Heart right ventricle (tissue), 16 donors: ENCODE data around the gene FAM47E. TPM values are rescaled to one million over a fixed set of nuclear protein-coding genes. Genes with fewer than 3 reads are reported as not detected.

Experiments
- ATAC-seq, 8 donors: fragments of 200-7000 bp; cut with Tn5 transposase; one replicate each; pipeline ENCODE4 v1.9.1; 2020; ENCODE audit warnings: mild to moderate bottlenecking in 8 of 8, moderate library complexity in 8 of 8, moderate number of reproducible peaks in 1 of 8
- DNase-seq, 2 donors: peaks; one replicate each; pipeline ENCODE4 v3.0.0-alpha.2; 2020
- H3K27ac ChIP-seq, 10 donors: fragments of 200-600 bp; sonication (generic) in 2 of 10; one replicate each; pipeline versions ENCODE4 v1.5.0 to v1.8.0; 2020 to 2022; ENCODE audit warnings: mild to moderate bottlenecking in 3 of 10
- H3K27me3 ChIP-seq, 7 donors: fragments of 200-600 bp; one replicate each; pipeline ENCODE4 v1.8.0; 2021 to 2022; ENCODE audit warnings: mild to moderate bottlenecking in 2 of 7
- H3K36me3 ChIP-seq, 9 donors: fragments of 200-600 bp; sonication (generic) in 1 of 9; one replicate each; pipeline versions ENCODE4 v1.5.0 to v1.8.0; 2020 to 2022; ENCODE audit warnings: mild to moderate bottlenecking in 2 of 9
- H3K4me1 ChIP-seq, 9 donors: fragments of 200-600 bp; sonication (generic) in 1 of 9; one replicate each; pipeline versions ENCODE4 v1.5.0 to v1.8.0; 2020 to 2022; ENCODE audit warnings: mild to moderate bottlenecking in 4 of 9
- H3K4me3 ChIP-seq, 10 donors: fragments of 200-600 bp; sonication (generic) in 2 of 10; one replicate each; pipeline versions ENCODE4 v1.5.0 to v1.8.0; 2020 to 2022; ENCODE audit warnings: mild to moderate bottlenecking in 7 of 10, moderate library complexity in 2 of 10
- H3K9me3 ChIP-seq, 11 donors: fragments of 200-600 bp in 10 of 11; sonication (generic) in 2 of 11; one replicate each; pipeline versions ENCODE4 v1.5.0 to v1.8.0; 2013 to 2022; ENCODE audit warnings: mild to moderate bottlenecking in 2 of 11, control low read depth in 1 of 11, moderate library complexity in 1 of 11
- CTCF ChIP-seq, 9 donors: fragments of 200-600 bp; sonication (generic) in 2 of 9; IDR thresholded peaks; one replicate each; pipeline versions ENCODE4 v1.5.0 to v1.8.0; 2021 to 2022; ENCODE audit warnings: antibody characterized with exemption in 9 of 9, mild to moderate bottlenecking in 5 of 9, moderate library complexity in 1 of 9
- WGBS, 2 donors: extraction: QIAGEN DNeasy Blood & Tissue Kit; methylation state at CpG; one replicate each; pipeline ENCODE4 v1.1.7; 2013; ENCODE audit warnings: inconsistent platforms in 1 of 2; 5-methylcytosine and 5-hydroxymethylcytosine counted together
- intact Hi-C, 10 donors: fragments of 100-400 bp; cut with DNase I; formaldehyde crosslinking; loops; one replicate each; pipeline versions ENCODE4 v1.11.1 to v1.14.2; 2022
- polyA plus RNA-seq, 2 donors: library from polyadenylated mRNA; stranded (reverse); fragments of 200-250 nt; gene quantifications; one replicate each; pipeline ENCODE4 v1.2.3, GENCODE V29; 2013
- total RNA-seq, 10 donors: library from RNA; stranded (reverse); fragmentation: NEBNext Ultra II Directional in 3 of 10; extraction: Animal tissue kit (Norgen Biotek cat#: 25700) in 3 of 10; gene quantifications; one replicate each; pipeline versions ENCODE4 v1.2.1 to v1.2.4, GENCODE V29; 2021 to 2023
- donor health status: Arrhythmogenic right ventricular cardiomyopathy.
- donor health status: ischemic (EF 13 %, LVEDD 7.1; RV severe dilation, severe dysfunction).
- donor health status: healthy with polysubstance abuse.
- donor health status: DM: no; HTN: yes; CAD: no.
- donor health status: DM: no; HTN: no; CAD: no.
- donor health status: ischemic (EF 25% LVEDD 6.9; RV normal size, moderate dysfunction).
- donor health status: ischemic (EF 25% LVEDD 5.7; RV mildly dilated, moderate dysfunction).
- donor health status: healthy.
- donor health status: DM: yes; HTN: yes; CAD: no.
- donor health status: Ischemic cardiomyopathy.
- donor health status: ischemic (EF 35%, LVEDD 5.7; RV mildly dilated, moderate dysfunction).
- donor health status: nonischemic (EF 11% LVEDD 7.7; RV severe dilation, severe dysfunction).
- donor health status: DM: yes; HTN: yes; CAD: no.
- donor health status: PGD.
- donor health status: ischemic (EF 29% LVEDD 5.4; RV normal size, mild dysfunction).
- donor health status: nonischemic (EF 23%, LVEDD 6.1; RV moderate dilation, normal function).

FAM47E gene
- total and polyA plus RNA-seq, 12 donors: 0.68 to 6.3 (median 3.1) TPM

- 13 to 18% methylated on average over 6 of the region's 6 CpGs for WGBS, 2 donors
Measured at GRCh38 chr4:76250962-76251361, 559 bp upstream of the FAM47E start.

GRCh38 chr4:76252271-76252653 is 741 bp downstream of the FAM47E start:
- H3K36me3 ChIP-seq: no peaks in the 10 kb centered on the region
- DNase-seq (no peak), ATAC-seq (no peak)
- no peaks in the 10 kb centered on the region for H3K9me3 ChIP-seq
- no peak for TF ChIP-seq CTCF (IDR thresholded peaks at IDR 0.05)
- intact Hi-C loops: loop anchor here in 5 of 10 donors (2.0 to 10.0 kb wide), 4 partner anchors 40 to 77 kb away; partner anchors contain the start of genes SCARB2 (in 1 of the 5) and STBD1 (in 1 of the 5)
- 76 to 79% methylated on average over 8 of the region's 8 CpGs for WGBS, 2 donors
- peak overlapping the region in 9 of 10 donors; percentile 44 to 77 (median 68) for H3K4me3 ChIP-seq
- H3K4me1 ChIP-seq: peaks cover 0 to 15% (median 7%) of the 10 kb centered on the region in 9 donors
- peaks cover 0 to 62% (median 17%) of the 10 kb centered on the region in 7 donors for H3K27me3 ChIP-seq
- no peak overlapping the region for H3K27ac ChIP-seq

More at GRCh38 chr4:76250962-76251361, 559 bp upstream of the FAM47E start:
- peak in 3 of 8 donors; percentile 26 to 52 (median 51) for ATAC-seq
- H3K27me3 ChIP-seq: peaks cover 0 to 61% (median 17%) of the 10 kb centered on the region in 7 donors
- DNase-seq: no peak
- H3K36me3 ChIP-seq: no peaks in the 10 kb centered on the region
- H3K9me3 ChIP-seq: no peaks in the 10 kb centered on the region
- TF ChIP-seq CTCF (IDR thresholded peaks at IDR 0.05): no peak
- peak overlapping the region in 1 of 10 donors; percentile 46 for H3K27ac ChIP-seq
- peaks cover 0 to 15% (median 7%) of the 10 kb centered on the region in 9 donors for H3K4me1 ChIP-seq
- intact Hi-C loops: loop anchor here in 4 of 10 donors (5.0 to 10.0 kb wide), 3 partner anchors 39 to 76 kb away; partner anchors contain the start of gene SCARB2 (in 1 of the 4)
- peak overlapping the region; percentile 16 to 77 (median 66) for H3K4me3 ChIP-seq

- 80 to 86% methylated on average over 6 of the region's 6 CpGs for WGBS, 2 donors
- TF ChIP-seq CTCF (IDR thresholded peaks at IDR 0.05): no peak
- H3K4me3 ChIP-seq: no peak overlapping the region
- DNase-seq (no peak), ATAC-seq (no peak)
- no peaks in the 10 kb centered on the region for H3K36me3 ChIP-seq
- intact Hi-C loops: loop anchor here in 5 of 10 donors (2.0 to 10.0 kb wide), 4 partner anchors 41 to 79 kb away; partner anchors contain the start of genes SCARB2 (in 1 of the 5) and STBD1 (in 1 of the 5)
- peaks cover 0 to 57% (median 17%) of the 10 kb centered on the region in 7 donors for H3K27me3 ChIP-seq
- H3K4me1 ChIP-seq: peaks cover 0 to 15% (median 7%) of the 10 kb centered on the region in 9 donors
- H3K9me3 ChIP-seq: no peaks in the 10 kb centered on the region
- H3K27ac ChIP-seq: no peak overlapping the region
Measured at GRCh38 chr4:76253511-76253910, 2.0 kb downstream of the FAM47E start.

GRCh38 chr4:76256032-76256431 is 4.5 kb downstream of the FAM47E start:
- whole genome bisulfite sequencing, 2 donors: 86 to 89% methylated on average over 6 of the region's 6 CpGs

More at GRCh38 chr4:76256032-76256431, 4.5 kb downstream of the FAM47E start:
- Histone ChIP-seq H3K27me3 (peaks cover 0 to 34% (median 13%) of the 10 kb centered on the region in 7 donors), H3K4me1 (peaks cover 0 to 12% (median 3%) of the 10 kb centered on the region in 9 donors), H3K27ac (no peak overlapping the region), H3K4me3 (no peak overlapping the region), H3K36me3 (no peaks in the 10 kb centered on the region), H3K9me3 (no peaks in the 10 kb centered on the region)
- no peak for TF ChIP-seq CTCF (IDR thresholded peaks at IDR 0.05)
- ATAC-seq (no peak), DNase-seq (no peak)
- intact Hi-C loops: loop anchor here in 3 of 10 donors (10.0 kb wide), 2 partner anchors 71 to 81 kb away; no protein-coding TSS in a partner anchor
